K562 (cell line): ENCODE results near the gene NFIC. TPM values are rescaled to one million over a fixed set of nuclear protein-coding genes. Genes with fewer than 3 reads are reported as not detected.
A peak's percentile ranks its signal among the peaks of the same experiment; 100 is the strongest.

Experiments used
- ATAC-seq: fragments of 200-7000 bp; cut with Tn5 transposase; 3 replicates; pipeline ENCODE4 v1.9.1; 2020; ENCODE audit warnings: moderate library complexity
- BruUV-seq: library from RNA; stranded (reverse); fragments of 400-500 nt; replicated peaks from 2 replicates; lab custom pipeline; 2021; lab: Mats Ljungman, UMichigan
- CTCF ChIA-PET: fragments of 300-600 bp; formaldehyde crosslinking; extraction: SDS; loops from one replicate; lab custom pipeline; 2021; ENCODE audit warnings: low intra/inter-chr PET ratio; lab: Yijun Ruan, JAX
- POLR2A ChIA-PET: fragments of 300-600, 350-650 bp; sonication (Branson Sonifier 250); formaldehyde crosslinking; extraction: SDS; loops from one replicate; lab custom pipeline; 2021; ENCODE audit warnings: antibody characterized with exemption, inconsistent platforms; lab: Yijun Ruan, JAX
- DNase-seq, 4 experiments: peaks; one replicate each; pipeline versions ENCODE4 v3.0.0 to v3.0.0-alpha.2; 2011 to 2018; ENCODE audit warnings: low spot score in 3 of 4, mixed read lengths in 3 of 4; ENCODE audit errors: extremely low read depth in 1 of 4
- FAIRE-seq: peaks from 2 replicates; lab custom pipeline; 2011; peaks lifted over from hg19 to GRCh38; lab: Jason Lieb, UNC
- H2AFZ ChIP-seq: 2 replicates; pipeline ENCODE4 v1.6.0; 2011; ENCODE audit warnings: low read depth, low read length, control low read depth, inconsistent platforms
- H3K27ac ChIP-seq: fragments of 200-600 bp; 3 replicates; pipeline ENCODE4 v1.8.0; 2011; ENCODE audit warnings: low read depth, mild to moderate bottlenecking, control low read depth, inconsistent platforms, low read length, moderate library complexity, mixed read lengths; ENCODE audit errors: extremely low read depth
- H3K27me3 ChIP-seq, 2 experiments: fragments of 300-600 bp in 1 of 2; 2 replicates in 1 of 2; 3 replicates in 1 of 2; pipeline versions ENCODE4 v1.6.0 to v1.8.0; 2011; ENCODE audit warnings: inconsistent platforms in 2 of 2, low read length in 2 of 2, mild to moderate bottlenecking in 1 of 2, mixed read lengths in 1 of 2, moderate library complexity in 1 of 2; ENCODE audit not compliant: control insufficient read depth in 2 of 2, insufficient read depth in 2 of 2
- H3K36me3 ChIP-seq: fragments of 300-600 bp; 3 replicates; pipeline ENCODE4 v1.8.0; 2011; ENCODE audit warnings: mild to moderate bottlenecking, low read length, inconsistent platforms; ENCODE audit not compliant: control insufficient read depth, insufficient read depth
- H3K4me1 ChIP-seq, 2 experiments: fragments of 200-600 bp in 1 of 2; replicated peaks in 1 of 2; 2 replicates in 1 of 2; 3 replicates in 1 of 2; pipeline versions ENCODE4 v1.5.1 to v1.8.0; 2011; ENCODE audit warnings: inconsistent platforms in 2 of 2, low read length in 2 of 2, mild to moderate bottlenecking in 1 of 2, mixed read lengths in 1 of 2, moderate library complexity in 1 of 2; ENCODE audit not compliant: control insufficient read depth in 2 of 2, insufficient read depth in 2 of 2
- H3K4me2 ChIP-seq: 2 replicates; pipeline ENCODE4 v1.6.1; 2011; ENCODE audit warnings: low read length, control low read depth, inconsistent platforms, mixed read lengths; ENCODE audit not compliant: insufficient read depth
- H3K4me3 ChIP-seq: fragments of 200-600 bp; sonication (generic), shearing (Covaris generic); 2 replicates; pipeline ENCODE4 v1.5.1; 2016; ENCODE audit warnings: control low read depth, inconsistent platforms
- H3K79me2 ChIP-seq: fragments of 200-600 bp; 3 replicates; pipeline ENCODE4 v1.8.0; 2011; ENCODE audit warnings: low read length, inconsistent platforms; ENCODE audit not compliant: control insufficient read depth, insufficient read depth
- H3K9ac ChIP-seq, 2 experiments: 2 replicates each; pipeline versions ENCODE4 v1.6.0 to v1.6.1; 2011; ENCODE audit warnings: low read depth in 2 of 2, low read length in 2 of 2, control low read depth in 1 of 2, inconsistent platforms in 1 of 2, mild to moderate bottlenecking in 1 of 2, mixed read lengths in 1 of 2; ENCODE audit not compliant: insufficient read depth in 1 of 2
- H3K9me1 ChIP-seq: one replicate; pipeline ENCODE4 v1.6.0; 2011; ENCODE audit warnings: inconsistent platforms, mild to moderate bottlenecking, low read length, moderate library complexity; ENCODE audit not compliant: control insufficient read depth, insufficient read depth
- H3K9me3 ChIP-seq: replicated peaks from 2 replicates; pipeline ENCODE4 v1.5.1; 2011; ENCODE audit warnings: low read depth, low read length, inconsistent platforms; ENCODE audit not compliant: control insufficient read depth, insufficient read depth
- H4K20me1 ChIP-seq: replicated peaks from 2 replicates; pipeline ENCODE4 v1.6.1; 2011; ENCODE audit warnings: low read length, inconsistent platforms, mixed read lengths; ENCODE audit not compliant: control insufficient read depth, insufficient read depth
- CBX2 ChIP-seq: fragments of 200-600 bp; sonication (generic); IDR thresholded peaks from one replicate; pipeline ENCODE4 v1.6.1; 2012; ENCODE audit warnings: mild to moderate bottlenecking, low read length, inconsistent platforms; ENCODE audit not compliant: insufficient read depth, poor library complexity, severe bottlenecking
- CC2D1A ChIP-seq: fragments of 450-650 bp; IDR thresholded peaks from 2 replicates; pipeline ENCODE4 v1.6.1; 2017; ENCODE audit warnings: mild to moderate bottlenecking
- HDAC2 ChIP-seq: fragments of 450-650 bp; IDR thresholded peaks from 2 replicates; pipeline ENCODE4 v1.6.1; 2016; ENCODE audit warnings: mild to moderate bottlenecking
- POLR2B ChIP-seq: fragments of 450-650 bp; IDR thresholded peaks from 2 replicates; pipeline ENCODE4 v1.6.1; 2018; ENCODE audit warnings: low read depth; ENCODE audit not compliant: partially characterized antibody
- RBM14 ChIP-seq: fragments of 200-400 bp; formaldehyde crosslinking; IDR thresholded peaks from 2 replicates; pipeline ENCODE4 v1.6.1; 2018; ENCODE audit warnings: low read depth, mild to moderate bottlenecking, low read length, moderate library complexity, borderline replicate concordance; ENCODE audit not compliant: insufficient read depth
- SUPT5H ChIP-seq: fragments of 450-650 bp; IDR thresholded peaks from 2 replicates; pipeline ENCODE4 v1.6.1; 2016
- TEAD4 ChIP-seq, 2 experiments: sonication (generic) in 1 of 2; formaldehyde crosslinking in 1 of 2; IDR thresholded peaks; 2 replicates each; pipeline versions ENCODE4 v1.6.1 to v1.8.0; 2012 to 2022; ENCODE audit warnings: borderline replicate concordance in 1 of 2, inconsistent platforms in 1 of 2, low read length in 1 of 2, mild to moderate bottlenecking in 1 of 2, missing genetic modification reagents in 1 of 2
- ZFP36 ChIP-seq: fragments of 150-350 bp; IDR thresholded peaks from 2 replicates; pipeline ENCODE4 v1.6.1; 2018; ENCODE audit warnings: low read length, low read depth; ENCODE audit not compliant: partially characterized antibody
- WGBS: fragments of 100-300 bp; shearing (Covaris generic); methylation state at CpG from one replicate; pipeline ENCODE4 v1.1.6; 2016; ENCODE audit warnings: low coverage, mixed read lengths; ENCODE audit not compliant: insufficient coverage; ENCODE audit errors: missing lambda C conversion rate; 5-methylcytosine and 5-hydroxymethylcytosine counted together
- in situ Hi-C: fragments of 300-500 bp; cut with MboI; formaldehyde crosslinking; loops from 4 replicates; pipeline ENCODE4 v1.15.0; 2018; ENCODE audit warnings: inconsistent platforms, mixed read lengths
- intact Hi-C: fragments of 100-400 bp; cut with micrococcal nuclease; formaldehyde crosslinking; loops from 2 replicates; pipeline ENCODE4 v1.14.2; 2022
- polyA plus RNA-seq, 8 experiments: library from polyadenylated mRNA; depleted of rRNA in 4 of 8; stranded (reverse) in 5 of 8; unstranded in 3 of 8; fragments of >200 nt; fragmentation: Nextera tagmentation in 2 of 8; fragmentation: Illumina TruSeq in 1 of 8; extraction: Ambion mirVana in 2 of 8; extraction: Trizol in 1 of 8; gene quantifications; 2 replicates each; pipeline versions ENCODE4 v1.2.1 to v1.2.3, GENCODE V29; 2011 to 2014; ENCODE audit warnings: inconsistent platforms in 1 of 8, missing spikeins in 1 of 8
- total RNA-seq, 7 experiments: library from RNA; depleted of rRNA in 6 of 7; stranded (reverse); fragments of >200 nt in 6 of 7; fragmentation: Illumina TruSeq in 2 of 7; extraction: Trizol in 2 of 7; gene quantifications; 2 replicates each; pipeline versions ENCODE4 v1.2.1 to v1.2.3, GENCODE V29; 2011 to 2021; ENCODE audit warnings: low replicate concordance in 1 of 7
- TF ChIP-seq, protein P1 (sequence below): fragments of 250-450 bp; sonication (Bioruptor Pico); IDR thresholded peaks from 2 replicates; pipeline ENCODE4 v1.8.0; 2021; ENCODE audit warnings: moderate library complexity, mild to moderate bottlenecking, inconsistent platforms
- TF ChIP-seq, protein P2 (sequence below): fragments of 250-450 bp; sonication (Bioruptor Pico); IDR thresholded peaks from 2 replicates; pipeline ENCODE4 v1.5.0; 2021
- TF ChIP-seq, protein P3 (sequence below): fragments of 450-650 bp; IDR thresholded peaks from 2 replicates; pipeline ENCODE4 v1.6.1; 2016; ENCODE audit warnings: low read depth

The NFIC gene
- total and polyA plus RNA-seq, 9 of the 15 experiments (the other 6 are each of a cell fraction or from before 2014, with no cell fraction given) = 0.71 to 62.1 (median 6.9) TPM

DNA sequence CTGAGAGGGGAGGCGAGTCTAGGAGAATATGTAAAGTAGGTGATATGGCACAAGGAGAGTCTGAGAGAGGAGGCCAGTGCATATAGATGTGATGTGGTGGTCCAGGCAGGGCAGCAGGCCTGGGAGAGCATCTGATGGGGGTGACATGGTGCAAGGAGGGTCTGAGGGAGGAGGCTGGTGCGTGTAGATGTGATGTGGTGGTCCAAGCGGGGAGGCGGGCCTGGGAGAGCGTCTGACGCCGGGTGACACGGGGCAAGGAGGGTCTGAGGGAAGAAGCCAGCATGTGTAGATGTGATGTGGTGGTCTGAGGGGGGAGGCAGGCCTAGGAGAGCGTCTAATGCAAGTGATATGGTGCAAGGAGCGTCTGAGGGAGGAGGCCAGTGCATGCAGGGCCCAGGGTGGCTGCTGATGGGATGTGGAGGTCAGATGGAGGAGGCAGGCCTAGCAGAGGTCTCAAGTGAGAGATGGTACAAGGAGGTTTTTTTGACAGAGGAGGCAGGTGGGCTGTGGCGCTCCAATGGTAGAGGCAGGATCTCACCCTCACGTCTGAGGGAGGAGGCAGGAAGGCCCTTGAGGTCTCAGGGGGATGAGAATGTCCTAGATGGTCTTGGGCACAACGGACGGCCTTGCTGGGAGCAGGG lies 16.2 kb downstream of the NFIC start:
- Histone ChIP-seq H3K27me3 (no peaks in the 10 kb centered on the region), H3K9me1 (peaks cover 7% of the 10 kb centered on the region), H3K4me1 (peaks cover 20 to 74% of the 10 kb centered on the region in 2 experiments), H4K20me1 (peaks cover 42% of the 10 kb centered on the region), H3K9me3 (no peaks in the 10 kb centered on the region), H2AFZ (no peak overlapping the region), H3K79me2 (peaks cover 99% of the 10 kb centered on the region), H3K27ac (no peak overlapping the region), H3K9ac (peak overlapping the region in 1 of 2 experiments; percentile 80; a peak in 2 of 4 replicates), H3K36me3 (peaks cover 64% of the 10 kb centered on the region; the same call in 2 of the 3 replicates), H3K4me3 (no peak overlapping the region), H3K4me2 (no peak overlapping the region)
- POLR2A ChIA-PET = no interaction called here
- CTCF ChIA-PET = no interaction called here
- DNase-seq (no peak), ATAC-seq (no peak), FAIRE-seq (no peak)
- 93% methylated on average over 11 of the region's 14 CpGs for WGBS
- in situ Hi-C loops (no loop called here), intact Hi-C loops (no loop called here)
- TSS peak; percentile 56 for BruUV-seq
- TF ChIP-seq POLR2B = peak; percentile 39
- TF ChIP-seq, protein P1, sequence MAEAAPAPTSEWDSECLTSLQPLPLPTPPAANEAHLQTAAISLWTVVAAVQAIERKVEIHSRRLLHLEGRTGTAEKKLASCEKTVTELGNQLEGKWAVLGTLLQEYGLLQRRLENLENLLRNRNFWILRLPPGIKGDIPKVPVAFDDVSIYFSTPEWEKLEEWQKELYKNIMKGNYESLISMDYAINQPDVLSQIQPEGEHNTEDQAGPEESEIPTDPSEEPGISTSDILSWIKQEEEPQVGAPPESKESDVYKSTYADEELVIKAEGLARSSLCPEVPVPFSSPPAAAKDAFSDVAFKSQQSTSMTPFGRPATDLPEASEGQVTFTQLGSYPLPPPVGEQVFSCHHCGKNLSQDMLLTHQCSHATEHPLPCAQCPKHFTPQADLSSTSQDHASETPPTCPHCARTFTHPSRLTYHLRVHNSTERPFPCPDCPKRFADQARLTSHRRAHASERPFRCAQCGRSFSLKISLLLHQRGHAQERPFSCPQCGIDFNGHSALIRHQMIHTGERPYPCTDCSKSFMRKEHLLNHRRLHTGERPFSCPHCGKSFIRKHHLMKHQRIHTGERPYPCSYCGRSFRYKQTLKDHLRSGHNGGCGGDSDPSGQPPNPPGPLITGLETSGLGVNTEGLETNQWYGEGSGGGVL (CRISPR knock-in tag) = no peak
- TF ChIP-seq, protein P2, sequence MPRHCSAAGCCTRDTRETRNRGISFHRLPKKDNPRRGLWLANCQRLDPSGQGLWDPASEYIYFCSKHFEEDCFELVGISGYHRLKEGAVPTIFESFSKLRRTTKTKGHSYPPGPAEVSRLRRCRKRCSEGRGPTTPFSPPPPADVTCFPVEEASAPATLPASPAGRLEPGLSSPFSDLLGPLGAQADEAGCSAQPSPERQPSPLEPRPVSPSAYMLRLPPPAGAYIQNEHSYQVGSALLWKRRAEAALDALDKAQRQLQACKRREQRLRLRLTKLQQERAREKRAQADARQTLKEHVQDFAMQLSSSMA (CRISPR knock-in tag) = no peak
- TF ChIP-seq SUPT5H = 0 out of 2 replicates have a peak, but pooled peaks have one; percentile 34
- TF ChIP-seq, protein P3, sequence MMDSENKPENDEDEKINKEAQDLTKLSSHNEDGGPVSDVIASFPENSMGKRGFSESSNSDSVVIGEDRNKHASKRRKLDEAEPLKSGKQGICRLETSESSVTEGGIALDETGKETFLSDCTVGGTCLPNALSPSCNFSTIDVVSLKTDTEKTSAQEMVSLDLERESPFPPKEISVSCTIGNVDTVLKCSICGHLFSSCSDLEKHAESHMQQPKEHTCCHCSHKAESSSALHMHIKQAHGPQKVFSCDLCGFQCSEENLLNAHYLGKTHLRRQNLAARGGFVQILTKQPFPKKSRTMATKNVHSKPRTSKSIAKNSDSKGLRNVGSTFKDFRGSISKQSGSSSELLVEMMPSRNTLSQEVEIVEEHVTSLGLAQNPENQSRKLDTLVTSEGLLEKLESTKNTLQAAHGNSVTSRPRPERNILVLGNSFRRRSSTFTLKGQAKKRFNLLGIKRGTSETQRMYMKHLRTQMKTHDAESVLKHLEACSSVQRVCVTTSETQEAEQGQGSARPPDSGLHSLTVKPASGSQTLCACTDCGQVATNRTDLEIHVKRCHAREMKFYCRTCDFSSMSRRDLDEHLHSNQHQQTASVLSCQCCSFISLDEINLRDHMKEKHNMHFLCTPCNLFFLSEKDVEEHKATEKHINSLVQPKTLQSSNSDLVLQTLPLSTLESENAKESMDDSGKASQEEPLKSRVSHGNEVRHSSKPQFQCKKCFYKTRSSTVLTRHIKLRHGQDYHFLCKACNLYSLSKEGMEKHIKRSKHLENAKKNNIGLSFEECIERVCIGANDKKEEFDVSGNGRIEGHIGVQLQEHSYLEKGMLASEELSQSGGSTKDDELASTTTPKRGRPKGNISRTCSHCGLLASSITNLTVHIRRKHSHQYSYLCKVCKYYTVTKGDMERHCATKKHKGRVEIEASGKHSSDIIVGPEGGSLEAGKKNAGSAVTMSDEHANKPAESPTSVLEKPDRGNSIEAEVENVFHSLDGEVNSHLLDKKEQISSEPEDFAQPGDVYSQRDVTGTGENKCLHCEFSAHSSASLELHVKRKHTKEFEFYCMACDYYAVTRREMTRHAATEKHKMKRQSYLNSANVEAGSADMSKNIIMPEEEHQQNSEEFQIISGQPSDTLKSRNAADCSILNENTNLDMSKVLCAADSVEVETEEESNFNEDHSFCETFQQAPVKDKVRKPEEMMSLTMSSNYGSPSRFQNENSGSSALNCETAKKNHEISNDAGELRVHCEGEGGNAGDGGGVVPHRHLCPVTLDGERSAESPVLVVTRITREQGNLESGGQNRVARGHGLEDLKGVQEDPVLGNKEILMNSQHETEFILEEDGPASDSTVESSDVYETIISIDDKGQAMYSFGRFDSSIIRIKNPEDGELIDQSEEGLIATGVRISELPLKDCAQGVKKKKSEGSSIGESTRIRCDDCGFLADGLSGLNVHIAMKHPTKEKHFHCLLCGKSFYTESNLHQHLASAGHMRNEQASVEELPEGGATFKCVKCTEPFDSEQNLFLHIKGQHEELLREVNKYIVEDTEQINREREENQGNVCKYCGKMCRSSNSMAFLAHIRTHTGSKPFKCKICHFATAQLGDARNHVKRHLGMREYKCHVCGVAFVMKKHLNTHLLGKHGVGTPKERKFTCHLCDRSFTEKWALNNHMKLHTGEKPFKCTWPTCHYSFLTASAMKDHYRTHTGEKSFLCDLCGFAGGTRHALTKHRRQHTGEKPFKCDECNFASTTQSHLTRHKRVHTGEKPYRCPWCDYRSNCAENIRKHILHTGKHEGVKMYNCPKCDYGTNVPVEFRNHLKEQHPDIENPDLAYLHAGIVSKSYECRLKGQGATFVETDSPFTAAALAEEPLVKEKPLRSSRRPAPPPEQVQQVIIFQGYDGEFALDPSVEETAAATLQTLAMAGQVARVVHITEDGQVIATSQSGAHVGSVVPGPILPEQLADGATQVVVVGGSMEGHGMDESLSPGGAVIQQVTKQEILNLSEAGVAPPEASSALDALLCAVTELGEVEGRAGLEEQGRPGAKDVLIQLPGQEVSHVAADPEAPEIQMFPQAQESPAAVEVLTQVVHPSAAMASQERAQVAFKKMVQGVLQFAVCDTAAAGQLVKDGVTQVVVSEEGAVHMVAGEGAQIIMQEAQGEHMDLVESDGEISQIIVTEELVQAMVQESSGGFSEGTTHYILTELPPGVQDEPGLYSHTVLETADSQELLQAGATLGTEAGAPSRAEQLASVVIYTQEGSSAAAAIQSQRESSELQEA = no peak
- TF ChIP-seq TEAD4 (IDR thresholded peaks at IDR 0.05; ENCODE audit: low read length) = no peak
- TF ChIP-seq TEAD4 (CRISPR knock-in tag; IDR thresholded peaks at IDR 0.05; ENCODE audit: borderline replicate concordance) = no peak
- TF ChIP-seq CC2D1A = no peak
- no peak for TF ChIP-seq HDAC2
- TF ChIP-seq ZFP36 = peak; percentile 51
- TF ChIP-seq RBM14 = no peak
- no peak for TF ChIP-seq CBX2
